H1 (cell line): ENCODE results near the gene WTIP. TPM values are rescaled to one million over a fixed set of nuclear protein-coding genes. Genes with fewer than 3 reads are reported as not detected.
A peak's percentile ranks its signal among the peaks of the same experiment; 100 is the strongest.

Experiments
- CTCF ChIA-PET: fragments of 300-600 bp; sonication (Branson Sonifier 250); formaldehyde crosslinking; loops from one replicate; lab custom pipeline; 2021; ENCODE audit not compliant: partially characterized antibody; lab: Charles Lee
- POLR2A ChIA-PET: fragments of 300-600 bp; sonication (Branson Sonifier 250); formaldehyde crosslinking; loops from one replicate; lab custom pipeline; 2021; ENCODE audit warnings: inconsistent platforms; ENCODE audit not compliant: partially characterized antibody; lab: Charles Lee
- DNase-seq, 2 experiments: peaks; one replicate each; pipeline versions ENCODE4 v3.0.0 to v3.0.0-alpha.2; 2010 to 2022; ENCODE audit warnings: low spot score in 2 of 2, low read depth in 1 of 2, mixed read lengths in 1 of 2
- FAIRE-seq: peaks from 2 replicates; lab custom pipeline; 2011; peaks lifted over from hg19 to GRCh38; lab: Jason Lieb, UNC
- H2AFZ ChIP-seq: 2 replicates; pipeline ENCODE4 v1.8.1; 2012; ENCODE audit warnings: low read length, inconsistent platforms
- H2AK5ac ChIP-seq: 2 replicates; pipeline ENCODE4 v1.6.1; 2013; ENCODE audit warnings: low read depth, low read length
- H2BK120ac ChIP-seq: replicated peaks from 2 replicates; pipeline ENCODE3; 2013; ENCODE audit warnings: low read depth, low read length, inconsistent platforms
- H2BK12ac ChIP-seq: 2 replicates; pipeline ENCODE4 v1.6.1; 2013; ENCODE audit warnings: low read depth, low read length
- H2BK15ac ChIP-seq: 2 replicates; pipeline ENCODE4 v1.6.1; 2013; ENCODE audit warnings: low read length
- H2BK20ac ChIP-seq: 2 replicates; pipeline ENCODE4 v1.6.1; 2013; ENCODE audit warnings: low read length
- H2BK5ac ChIP-seq: 2 replicates; pipeline ENCODE4 v1.6.1; 2013; ENCODE audit warnings: low read depth, low read length
- H3K14ac ChIP-seq: 2 replicates; pipeline ENCODE4 v1.6.1; 2013; ENCODE audit warnings: inconsistent platforms; ENCODE audit not compliant: insufficient read length
- H3K18ac ChIP-seq: 2 replicates; pipeline ENCODE4 v1.6.1; 2013; ENCODE audit warnings: low read length; ENCODE audit errors: extremely low read depth
- H3K23ac ChIP-seq: 2 replicates; pipeline ENCODE4 v1.6.1; 2013; ENCODE audit warnings: inconsistent platforms; ENCODE audit not compliant: insufficient read length
- H3K23me2 ChIP-seq: 2 replicates; pipeline ENCODE4 v1.6.1; 2013; ENCODE audit warnings: low read depth, low read length
- H3K27ac ChIP-seq: 2 replicates; pipeline ENCODE4 v1.6.1; 2011; ENCODE audit warnings: low read depth, low read length, inconsistent platforms
- H3K27me3 ChIP-seq, 4 experiments: replicated peaks in 1 of 4; 1 replicate in 1 of 4; 2 replicates in 3 of 4; pipeline versions ENCODE4 v1.6.1 to v1.8.1; 2011 to 2013; ENCODE audit warnings: low read length in 3 of 4, mild to moderate bottlenecking in 3 of 4, inconsistent platforms in 2 of 4, mixed read lengths in 2 of 4, moderate library complexity in 1 of 4; ENCODE audit not compliant: control insufficient read depth in 3 of 4, insufficient read depth in 3 of 4; ENCODE audit errors: extremely low read depth in 1 of 4
- H3K36me3 ChIP-seq, 4 experiments: 2 replicates each; pipeline versions ENCODE4 v1.6.1 to v1.8.1; 2011 to 2013; ENCODE audit warnings: mild to moderate bottlenecking in 4 of 4, low read length in 3 of 4, moderate library complexity in 2 of 4, control low read depth in 1 of 4, inconsistent platforms in 1 of 4; ENCODE audit not compliant: insufficient read depth in 4 of 4, control insufficient read depth in 2 of 4
- H3K4ac ChIP-seq: replicated peaks from 2 replicates; pipeline ENCODE3; 2013; ENCODE audit warnings: low read length, low read depth, mixed read lengths, inconsistent platforms; ENCODE audit not compliant: insufficient read length
- H3K4me1 ChIP-seq, 4 experiments: replicated peaks in 1 of 4; 1 replicate in 1 of 4; 2 replicates in 3 of 4; pipeline versions ENCODE4 v1.6.1 to v1.8.1; 2011 to 2013; ENCODE audit warnings: low read length in 3 of 4, inconsistent platforms in 2 of 4, mixed read lengths in 1 of 4; ENCODE audit not compliant: insufficient read depth in 4 of 4, control insufficient read depth in 3 of 4
- H3K4me2 ChIP-seq, 2 experiments: 2 replicates each; pipeline versions ENCODE4 v1.6.1 to v1.8.1; 2011 to 2013; ENCODE audit warnings: low read depth in 2 of 2, low read length in 2 of 2, control low read depth in 1 of 2, inconsistent platforms in 1 of 2, mild to moderate bottlenecking in 1 of 2; ENCODE audit not compliant: insufficient read depth in 1 of 2
- H3K4me3 ChIP-seq, 4 experiments: fragments of 200-600, 300-600 bp in 1 of 4; sonication (generic), shearing (Covaris generic), sonication (Bioruptor Twin) in 1 of 4; 2 replicates each; pipeline versions ENCODE4 v1.5.1 to v1.8.1; 2011 to 2016; ENCODE audit warnings: low read length in 4 of 4, low read depth in 3 of 4, control low read depth in 2 of 4, inconsistent platforms in 2 of 4, mild to moderate bottlenecking in 2 of 4, mixed read lengths in 1 of 4, moderate library complexity in 1 of 4; ENCODE audit not compliant: insufficient read depth in 2 of 4; ENCODE audit errors: extremely low read depth in 1 of 4
- H3K56ac ChIP-seq: replicated peaks from 2 replicates; pipeline ENCODE3; 2013; ENCODE audit warnings: low read depth, mild to moderate bottlenecking, mixed read lengths, low read length, inconsistent platforms; ENCODE audit not compliant: insufficient read length
- H3K79me1 ChIP-seq: 2 replicates; pipeline ENCODE4 v1.6.1; 2013; ENCODE audit warnings: low read depth, low read length, control low read depth
- H3K79me2 ChIP-seq, 2 experiments: 2 replicates each; pipeline versions ENCODE4 v1.6.1 to v1.8.1; 2012 to 2013; ENCODE audit warnings: low read length in 2 of 2, mild to moderate bottlenecking in 2 of 2, inconsistent platforms in 1 of 2; ENCODE audit not compliant: insufficient read depth in 2 of 2, control insufficient read depth in 1 of 2
- H3K9ac ChIP-seq, 4 experiments: replicated peaks in 1 of 4; 1 replicate in 1 of 4; 2 replicates in 3 of 4; pipeline versions ENCODE4 v1.6.1 to v1.8.1; 2011 to 2013; ENCODE audit warnings: low read depth in 3 of 4, low read length in 3 of 4, control low read depth in 2 of 4, mild to moderate bottlenecking in 2 of 4, moderate library complexity in 2 of 4, inconsistent platforms in 1 of 4; ENCODE audit errors: extremely low read depth in 1 of 4
- H3K9me3 ChIP-seq, 2 experiments: 2 replicates each; pipeline versions ENCODE4 v1.6.1 to v1.8.1; 2012 to 2013; ENCODE audit warnings: mild to moderate bottlenecking in 2 of 2, moderate library complexity in 2 of 2, control low read depth in 1 of 2, inconsistent platforms in 1 of 2, low read depth in 1 of 2, low read length in 1 of 2, mixed read lengths in 1 of 2; ENCODE audit not compliant: insufficient read depth in 2 of 2
- H4K20me1 ChIP-seq, 2 experiments: replicated peaks in 1 of 2; 2 replicates each; pipeline versions ENCODE3 to v1.8.1; 2011 to 2013; ENCODE audit warnings: inconsistent platforms in 2 of 2, low read length in 2 of 2, mild to moderate bottlenecking in 1 of 2; ENCODE audit not compliant: insufficient read depth in 2 of 2, control insufficient read depth in 1 of 2
- H4K5ac ChIP-seq: 2 replicates; pipeline ENCODE4 v1.6.1; 2013; ENCODE audit warnings: low read length, low read depth, mixed read lengths, inconsistent platforms; ENCODE audit not compliant: insufficient read length
- H4K8ac ChIP-seq: 2 replicates; pipeline ENCODE4 v1.8.0; 2013; ENCODE audit warnings: mild to moderate bottlenecking, moderate library complexity, low read length, inconsistent platforms; ENCODE audit not compliant: insufficient read depth; ENCODE audit errors: extremely low read depth
- H4K91ac ChIP-seq: replicated peaks from 2 replicates; pipeline ENCODE3; 2013; ENCODE audit warnings: low read length, mixed read lengths, inconsistent platforms; ENCODE audit not compliant: insufficient read length
- CTBP2 ChIP-seq: IDR thresholded peaks from 2 replicates; pipeline ENCODE4 v1.7.0; 2011; ENCODE audit warnings: borderline replicate concordance, mild to moderate bottlenecking, moderate library complexity, mixed read lengths, low read length; ENCODE audit not compliant: insufficient read depth, insufficient read length
- EGR1 ChIP-seq: IDR thresholded peaks from 2 replicates; pipeline ENCODE4 v1.6.1; 2011; ENCODE audit warnings: low read depth, low read length, borderline replicate concordance
- KDM4A ChIP-seq: IDR thresholded peaks from one replicate; pipeline ENCODE4 v1.7.1; 2012; ENCODE audit warnings: low read depth, mild to moderate bottlenecking, moderate library complexity, low read length, inconsistent platforms; ENCODE audit not compliant: severe bottlenecking
- SUZ12 ChIP-seq: fragments of 200-600 bp; sonication (generic); IDR thresholded peaks from 2 replicates; pipeline ENCODE4 v1.6.1; 2012; ENCODE audit warnings: mild to moderate bottlenecking, inconsistent platforms, low read length, moderate library complexity, mixed read lengths
- TAF1 ChIP-seq: IDR thresholded peaks from 2 replicates; pipeline ENCODE4 v1.6.1; 2011; ENCODE audit warnings: mild to moderate bottlenecking, low read depth, low read length
- WGBS, 2 experiments: shearing (Covaris generic) in 1 of 2; methylation state at CpG; one replicate each; pipeline versions ENCODE4 v1.1.6 to v1.1.7; 2013 to 2015; ENCODE audit warnings: low lambda C conversion rate in 2 of 2, mixed read lengths in 2 of 2, inconsistent platforms in 1 of 2, low coverage in 1 of 2, missing lambda C conversion rate in 1 of 2; ENCODE audit not compliant: insufficient replicate concordance in 2 of 2, insufficient coverage in 1 of 2, insufficient read length in 1 of 2; ENCODE audit errors: extremely low coverage in 1 of 2, missing lambda C conversion rate in 1 of 2; 5-methylcytosine and 5-hydroxymethylcytosine counted together
- long read RNA-seq, 2 experiments: library from RNA in 1 of 2; library from capped mRNA in 1 of 2; stranded (forward); transcript quantifications; one replicate each; pipeline ENCODE4 v2.0.0, GENCODE V29; 2021; ENCODE audit warnings: inconsistent platforms in 1 of 2
- polyA minus RNA-seq, 3 experiments: library from RNA; depleted of rRNA, polyadenylated mRNA; stranded (reverse); fragments of >200 nt; gene quantifications; 1 replicate in 2 of 3; 2 replicates in 1 of 3; pipeline ENCODE4 v1.2.3, GENCODE V29; 2011
- polyA plus RNA-seq, 7 experiments: library from polyadenylated mRNA; depleted of rRNA in 3 of 7; stranded (reverse) in 5 of 7; unstranded in 2 of 7; fragments of >200 nt in 5 of 7; fragments of 200-250 nt in 2 of 7; gene quantifications; 1 replicate in 5 of 7; 2 replicates in 1 of 7; 4 replicates in 1 of 7; pipeline versions ENCODE4 v1.2.1 to v1.2.3, GENCODE V29; 2011 to 2013; ENCODE audit warnings: missing spikeins in 2 of 7, mixed read lengths in 2 of 7
- total RNA-seq: library from RNA; stranded (reverse); fragmentation: NEBNext Ultra II Directional; extraction: Animal tissue kit (Norgen Biotek cat#: 25700); gene quantifications from 2 replicates; pipeline ENCODE4 v1.2.1, GENCODE V29; 2021
- TF ChIP-seq, protein P1 (sequence below): IDR thresholded peaks from 2 replicates; pipeline ENCODE4 v1.6.1; 2012; ENCODE audit warnings: inconsistent platforms

Gene WTIP
- total RNA-seq (15.4 and 20.3 TPM in 2 replicates), polyA plus RNA-seq (2011; rRNA removed) (8.7 and 10.8 TPM in 2 replicates), polyA minus RNA-seq (2011; rRNA and poly(A)+ RNA removed) (20.5 and 26.8 TPM in 2 replicates)
- polyA plus RNA-seq (2011; cell fraction: cytosol; rRNA removed) = 16.9 TPM
- 27.1 TPM for polyA plus RNA-seq (2011; cell fraction: nucleus; rRNA removed)
- polyA plus RNA-seq (2012, experiment 1 of 2) = 14.4 to 20.8 TPM (median 17.9 TPM) in 4 replicates
- polyA plus RNA-seq (2012, experiment 2 of 2) = 9.5 TPM
- polyA plus RNA-seq (2013, experiment 1 of 2) = 6.3 TPM
- 4.9 TPM for polyA plus RNA-seq (2013, experiment 2 of 2)
- polyA minus RNA-seq (2011; cell fraction: cytosol; rRNA and poly(A)+ RNA removed) = 11.1 TPM
- 6.9 TPM for polyA minus RNA-seq (2011; cell fraction: nucleus; rRNA and poly(A)+ RNA removed)
- long read RNA-seq, experiment 1, full-length matches to known transcripts = 8 of 16 reads
- long read RNA-seq, experiment 1, partial matches to known transcripts = 4 of 16 reads
- long read RNA-seq, experiment 1, other reads (novel, unspliced or antisense) = 4 of 16 reads
- long read RNA-seq, experiment 2, partial matches to known transcripts = 0 of 1 reads
- long read RNA-seq, experiment 2, other reads (novel, unspliced or antisense) = 1 of 1 reads

DNA sequence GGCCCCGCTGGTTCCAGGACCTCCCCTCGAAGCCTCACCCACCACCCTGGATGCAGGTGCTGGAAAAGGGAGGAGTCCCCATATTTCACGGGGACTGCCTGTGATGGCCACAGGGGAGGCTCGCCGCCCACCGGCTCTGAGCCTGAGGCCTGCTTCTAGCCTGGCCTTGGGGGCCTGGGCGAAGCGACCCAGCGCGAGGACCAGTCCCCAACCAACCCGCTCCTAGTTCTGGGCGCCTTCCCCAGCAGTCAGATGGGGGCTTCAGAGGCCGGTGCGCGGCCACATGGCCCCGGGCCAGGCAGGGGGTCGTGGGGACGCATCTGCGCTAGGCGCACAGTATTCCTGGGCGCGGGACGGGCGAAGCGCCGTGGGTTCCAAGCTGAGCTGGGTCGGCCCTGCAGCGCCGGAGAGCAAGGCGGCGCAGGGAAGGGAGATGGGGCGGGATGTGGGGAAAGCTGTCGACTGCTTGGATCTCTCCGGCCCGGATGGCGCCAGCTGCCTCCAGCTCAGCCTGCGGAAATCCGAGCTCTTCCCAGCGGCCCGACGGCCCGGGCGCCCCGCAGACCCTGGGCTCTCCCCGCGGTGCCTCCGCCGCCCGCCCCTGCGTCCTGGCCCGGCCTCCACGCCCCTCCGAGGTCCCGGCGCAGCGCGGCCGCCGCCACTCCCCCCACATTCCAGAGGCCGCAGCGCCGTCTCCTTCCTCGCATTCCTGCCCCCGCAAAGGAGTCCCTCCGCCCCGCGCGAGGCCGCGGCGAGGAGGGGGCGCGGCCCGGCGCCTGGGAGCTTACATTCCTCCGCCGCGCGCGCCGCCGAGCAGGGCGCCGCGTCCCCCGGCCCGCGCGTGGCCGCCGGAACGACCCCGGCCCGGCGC, at the start of gene WTIP:
Gene WTIP, plus strand, starts transcription at position 788 of the 871 bp plus-strand sequence. CDS start 217 bp downstream, outside the sequence.
- FAIRE-seq = no peak
- 0 out of 2 replicates have a peak, but pooled peaks cover 2% of the 10 kb centered on the region for H3K79me1 ChIP-seq
- H2BK12ac ChIP-seq = peak within 1 kb of the TSS; percentile 75; the same call in 1 of the 2 replicates
- H3K36me3 ChIP-seq = no peaks in the 10 kb centered on the region
- no peak within 1 kb of the TSS for H3K23ac ChIP-seq
- no peak within 1 kb of the TSS; the same call in 1 of the 2 replicates for H2AK5ac ChIP-seq
- peaks cover 0 to 3% of the 10 kb centered on the region in 2 experiments; a peak in 1 of 4 replicates for H3K79me2 ChIP-seq
- peak within 1 kb of the TSS; percentile 65; the same call in 1 of the 2 replicates for H2BK15ac ChIP-seq
- peaks cover 18% of the 10 kb centered on the region; the same call in 1 of the 2 replicates for H3K23me2 ChIP-seq
- H3K56ac ChIP-seq = peak within 1 kb of the TSS; percentile 53
- peak within 1 kb of the TSS; percentile 34 for H4K91ac ChIP-seq
- no peak within 1 kb of the TSS; the same call in 1 of the 2 replicates for H2BK20ac ChIP-seq
- peak within 1 kb of the TSS; percentile 82 to 96 for H3K4me2 ChIP-seq
- no peak within 1 kb of the TSS for H3K4ac ChIP-seq
- peak within 1 kb of the TSS; percentile 82 for H2AFZ ChIP-seq
- peaks cover 0 to 11% of the 10 kb centered on the region in 2 experiments for H4K20me1 ChIP-seq
- H3K4me1 ChIP-seq = peaks cover 0 to 18% (median 13%) of the 10 kb centered on the region in 4 experiments; a peak in 6 of 7 replicates
- peak within 1 kb of the TSS; percentile 35; the same call in 1 of the 2 replicates for H2BK5ac ChIP-seq
- no peak within 1 kb of the TSS for H3K14ac ChIP-seq
- ChIA-PET CTCF (interaction anchor here (1.6 to 1.8 kb wide), 2 partner anchors 10 to 24 kb away, joined by 3 to 6 read pairs; no protein-coding TSS in a partner anchor), POLR2A (interaction anchor here (0.8 to 6.1 kb wide), 14 partner anchors 9 to 353 kb away, joined by 3 to 63 read pairs (median 6); partner anchors contain the start of genes GPI and ZNF302)
- peaks cover 0 to 23% (median 16%) of the 10 kb centered on the region in 4 experiments; a peak in 6 of 7 replicates for H3K27me3 ChIP-seq
- no peak within 1 kb of the TSS for H2BK120ac ChIP-seq
- H3K9ac ChIP-seq = peak within 1 kb of the TSS; percentile 6 to 89 (median 70); a peak in 6 of 7 replicates
- H4K5ac ChIP-seq = peak within 1 kb of the TSS; percentile 53
- H3K18ac ChIP-seq = peak within 1 kb of the TSS; percentile 51
- DNase-seq = peak in 1 of 2 experiments; percentile 88
- H3K4me3 ChIP-seq = peak within 1 kb of the TSS; percentile 61 to 84 (median 71)
- peak within 1 kb of the TSS; percentile 93 for H4K8ac ChIP-seq
- 5% methylated on average over 51 of the region's 95 CpGs; no CpG with 5 or more reads in 1 of the 2 experiments for WGBS, 2 experiments
- peaks cover 0 to 4% of the 10 kb centered on the region in 2 experiments; a peak in 1 of 4 replicates for H3K9me3 ChIP-seq
- 0 out of 2 replicates have a peak within 1 kb of the TSS, but pooled peaks have one; percentile 4 for H3K27ac ChIP-seq
- TF ChIP-seq KDM4A (peak; percentile 59), SUZ12 (peak; percentile 36; the same call in 1 of the 2 replicates), TAF1 (peak; percentile 67), CTBP2 (peak; percentile 65), EGR1 (peak; percentile 95)
- TF ChIP-seq, protein P1, sequence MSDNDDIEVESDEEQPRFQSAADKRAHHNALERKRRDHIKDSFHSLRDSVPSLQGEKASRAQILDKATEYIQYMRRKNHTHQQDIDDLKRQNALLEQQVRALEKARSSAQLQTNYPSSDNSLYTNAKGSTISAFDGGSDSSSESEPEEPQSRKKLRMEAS = peak; percentile 53
